OCI-LY7 (cell line): ENCODE results near the gene ALG5. TPM values are rescaled to one million over a fixed set of nuclear protein-coding genes. Genes with fewer than 3 reads are reported as not detected.

Experiments used
- BruUV-seq: library from RNA; stranded (reverse); fragments of 400-500 nt; replicated peaks from 2 replicates; lab custom pipeline; 2021; lab: Mats Ljungman, UMichigan
- CTCF ChIA-PET: fragments of 300-600 bp; sonication (Branson Sonifier 250); formaldehyde crosslinking; loops from one replicate; lab custom pipeline; 2022; ENCODE audit warnings: antibody characterized with exemption; ENCODE audit not compliant: unreplicated experiment; lab: Charles Lee
- POLR2A ChIA-PET: fragments of 300-600 bp; sonication (Branson Sonifier 250); formaldehyde crosslinking; loops from one replicate; lab custom pipeline; 2022; ENCODE audit warnings: antibody characterized with exemption; lab: Charles Lee
- DNase-seq: peaks from one replicate; pipeline ENCODE4 v3.0.0-alpha.2; 2015; ENCODE audit warnings: low spot score
- H2AFZ ChIP-seq: fragments of 200-600 bp; sonication (generic), shearing (Covaris generic); 2 replicates; pipeline ENCODE4 v1.6.1; 2014; ENCODE audit warnings: mild to moderate bottlenecking, antibody characterized with exemption, low read length, moderate library complexity
- H3K27ac ChIP-seq: fragments of 200-600 bp; sonication (generic); 2 replicates; pipeline ENCODE4 v1.5.1; 2014; ENCODE audit warnings: mixed run types, low read depth, mild to moderate bottlenecking, moderate library complexity, low read length, inconsistent platforms; ENCODE audit not compliant: poor library complexity, severe bottlenecking
- H3K36me3 ChIP-seq: fragments of 200-600 bp; sonication (generic); 2 replicates; pipeline ENCODE4 v1.6.1; 2014; ENCODE audit warnings: mild to moderate bottlenecking, antibody characterized with exemption, low read length, moderate library complexity, mixed read lengths; ENCODE audit not compliant: insufficient read depth
- H3K4me1 ChIP-seq: fragments of 200-600 bp; sonication (generic); 2 replicates; pipeline ENCODE4 v1.5.1; 2014; ENCODE audit warnings: mild to moderate bottlenecking, low read length; ENCODE audit not compliant: insufficient read depth, poor library complexity, severe bottlenecking
- H3K4me2 ChIP-seq: fragments of 200-600 bp; sonication (generic); 2 replicates; pipeline ENCODE4 v1.6.1; 2014; ENCODE audit warnings: mild to moderate bottlenecking, low read length
- H3K4me3 ChIP-seq: fragments of 200-600 bp; sonication (generic); 2 replicates; pipeline ENCODE4 v1.5.1; 2014; ENCODE audit warnings: mild to moderate bottlenecking, low read depth, low read length; ENCODE audit not compliant: poor library complexity, severe bottlenecking
- H3K79me2 ChIP-seq: fragments of 200-600 bp; sonication (generic); 2 replicates; pipeline ENCODE4 v1.6.1; 2016; ENCODE audit warnings: low read depth, mild to moderate bottlenecking, low read length, moderate library complexity, mixed read lengths; ENCODE audit not compliant: insufficient read depth
- H3K9me2 ChIP-seq: fragments of 200-600 bp; sonication (generic); 2 replicates; pipeline ENCODE4 v1.6.1; 2016; ENCODE audit warnings: mild to moderate bottlenecking, low read length, mixed read lengths; ENCODE audit not compliant: insufficient read depth
- H3K9me3 ChIP-seq: fragments of 200-600 bp; sonication (generic); 2 replicates; pipeline ENCODE4 v1.6.1; 2014; ENCODE audit warnings: mild to moderate bottlenecking, mixed run types, low read length, mixed read lengths
- H4K20me1 ChIP-seq: fragments of 200-600 bp; sonication (generic); 2 replicates; pipeline ENCODE4 v1.6.1; 2014; ENCODE audit warnings: mild to moderate bottlenecking, antibody characterized with exemption, low read length, moderate library complexity, mixed read lengths; ENCODE audit not compliant: insufficient read depth
- EZH2phosphoT487 ChIP-seq: fragments of 200-600 bp; sonication (generic); IDR thresholded peaks from 2 replicates; pipeline ENCODE4 v1.6.1; 2018; ENCODE audit warnings: low read depth, borderline replicate concordance, mild to moderate bottlenecking, mixed run types, antibody characterized with exemption, low read length, moderate library complexity, mixed read lengths
- intact Hi-C: fragments of 100-400 bp; cut with micrococcal nuclease; formaldehyde crosslinking; loops from one replicate; pipeline ENCODE4 v1.10.0; 2022; ENCODE audit not compliant: unreplicated experiment
- total RNA-seq, 2 experiments: library from RNA; depleted of rRNA in 1 of 2; stranded (reverse); fragments of >200 nt in 1 of 2; shearing (Covaris generic) in 1 of 2; gene quantifications; 2 replicates each; pipeline ENCODE4 v1.2.3, GENCODE V29; 2014 to 2022
- TF ChIP-seq, protein P1 (sequence below): fragments of 200-600 bp; sonication (generic); conservative IDR thresholded peaks from 2 replicates; pipeline ENCODE4 v1.5.1; 2014; ENCODE audit warnings: mild to moderate bottlenecking, antibody characterized with exemption, low read length, moderate library complexity, mixed read lengths

The ALG5 gene
- total RNA-seq, 2 experiments from 2014 or later = 23.8 to 31.6 TPM

GRCh38 chr13:36966404-36966803 is 32.7 kb downstream of the ALG5 start:
- POLR2A ChIA-PET = interaction anchor here (0.7 kb wide), 1 partner anchor 441 kb away, joined by 5 read pairs; no protein-coding TSS in a partner anchor
- CTCF ChIA-PET = no interaction called here
- H3K4me1 ChIP-seq = no peaks in the 10 kb centered on the region
- TF ChIP-seq EZH2phosphoT487 = no peak
- TF ChIP-seq, protein P1, sequence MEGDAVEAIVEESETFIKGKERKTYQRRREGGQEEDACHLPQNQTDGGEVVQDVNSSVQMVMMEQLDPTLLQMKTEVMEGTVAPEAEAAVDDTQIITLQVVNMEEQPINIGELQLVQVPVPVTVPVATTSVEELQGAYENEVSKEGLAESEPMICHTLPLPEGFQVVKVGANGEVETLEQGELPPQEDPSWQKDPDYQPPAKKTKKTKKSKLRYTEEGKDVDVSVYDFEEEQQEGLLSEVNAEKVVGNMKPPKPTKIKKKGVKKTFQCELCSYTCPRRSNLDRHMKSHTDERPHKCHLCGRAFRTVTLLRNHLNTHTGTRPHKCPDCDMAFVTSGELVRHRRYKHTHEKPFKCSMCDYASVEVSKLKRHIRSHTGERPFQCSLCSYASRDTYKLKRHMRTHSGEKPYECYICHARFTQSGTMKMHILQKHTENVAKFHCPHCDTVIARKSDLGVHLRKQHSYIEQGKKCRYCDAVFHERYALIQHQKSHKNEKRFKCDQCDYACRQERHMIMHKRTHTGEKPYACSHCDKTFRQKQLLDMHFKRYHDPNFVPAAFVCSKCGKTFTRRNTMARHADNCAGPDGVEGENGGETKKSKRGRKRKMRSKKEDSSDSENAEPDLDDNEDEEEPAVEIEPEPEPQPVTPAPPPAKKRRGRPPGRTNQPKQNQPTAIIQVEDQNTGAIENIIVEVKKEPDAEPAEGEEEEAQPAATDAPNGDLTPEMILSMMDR = no peak
- DNase-seq = no peak
- H4K20me1 ChIP-seq = no peaks in the 10 kb centered on the region
- H3K9me3 ChIP-seq = no peaks in the 10 kb centered on the region
- H2AFZ ChIP-seq = no peak overlapping the region
- no peak overlapping the region for H3K4me3 ChIP-seq
- no peaks in the 10 kb centered on the region for H3K9me2 ChIP-seq
- no peak overlapping the region for H3K4me2 ChIP-seq
- H3K27ac ChIP-seq = no peak overlapping the region
- intact Hi-C loops = no loop called here
- H3K79me2 ChIP-seq = no peaks in the 10 kb centered on the region
- no TSS peak for BruUV-seq
- H3K36me3 ChIP-seq = peaks cover 93% of the 10 kb centered on the region

- no peak for DNase-seq
- POLR2A ChIA-PET = interaction anchor here (0.6 kb wide), 1 partner anchor 122 kb away, joined by 4 read pairs; no protein-coding TSS in a partner anchor
- intact Hi-C loops = no loop called here
These were observed 33.4 kb downstream of the ALG5 start for GRCh38 chr13:36965767-36966166.

More at GRCh38 chr13:36965767-36966166, 33.4 kb downstream of the ALG5 start:
- BruUV-seq = no TSS peak
- Histone ChIP-seq H3K79me2 (no peaks in the 10 kb centered on the region), H3K9me3 (no peaks in the 10 kb centered on the region), H3K36me3 (peaks cover 93% of the 10 kb centered on the region), H3K4me1 (no peaks in the 10 kb centered on the region), H2AFZ (no peak overlapping the region), H3K4me2 (no peak overlapping the region), H3K4me3 (no peak overlapping the region), H3K9me2 (no peaks in the 10 kb centered on the region), H3K27ac (no peak overlapping the region), H4K20me1 (no peaks in the 10 kb centered on the region)
- no peak for TF ChIP-seq EZH2phosphoT487
- TF ChIP-seq, protein P1 = no peak
- CTCF ChIA-PET = no interaction called here
